GM12878 (cell line): ENCODE results near the gene FIBIN. TPM values are rescaled to one million over a fixed set of nuclear protein-coding genes. Genes with fewer than 3 reads are reported as not detected.

Experiments used
- ATAC-seq: fragments of 200-7000 bp; cut with Tn5 transposase; 3 replicates; pipeline ENCODE4 v1.9.1; 2020; ENCODE audit warnings: mild to moderate bottlenecking, moderate library complexity
- BruUV-seq: library from RNA; stranded (reverse); fragments of 400-500 nt; replicated peaks from 2 replicates; lab custom pipeline; 2021; lab: Mats Ljungman, UMichigan
- CTCF ChIA-PET: fragments of 300-600 bp; sonication (Branson Sonifier 250); formaldehyde crosslinking; extraction: SDS; loops from one replicate; lab custom pipeline; 2021; ENCODE audit warnings: inconsistent platforms; lab: Yijun Ruan, JAX
- POLR2A ChIA-PET: fragments of 350-600 bp; formaldehyde crosslinking; extraction: SDS; loops from one replicate; lab custom pipeline; 2021; ENCODE audit warnings: inconsistent platforms; lab: Charles Lee
- RAD21 ChIA-PET: fragments of 300-600 bp; sonication (Branson Sonifier 250); formaldehyde crosslinking; loops from one replicate; lab custom pipeline; 2023; ENCODE audit warnings: antibody characterized with exemption; ENCODE audit not compliant: unreplicated experiment; lab: Charles Lee
- SMC1A ChIA-PET: fragments of 300-600 bp; sonication (Branson Sonifier 250); formaldehyde crosslinking; loops from one replicate; lab custom pipeline; 2023; ENCODE audit not compliant: unreplicated experiment, uncharacterized antibody; lab: Charles Lee
- DNase-seq: peaks from one replicate; pipeline ENCODE4 v3.0.0-alpha.2; 2011; ENCODE audit warnings: low read depth, low spot score
- FAIRE-seq: peaks from 3 replicates; lab custom pipeline; 2011; peaks lifted over from hg19 to GRCh38; lab: Jason Lieb, UNC
- H2AFZ ChIP-seq: 2 replicates; pipeline ENCODE4 v1.6.0; 2011; ENCODE audit warnings: low read depth, low read length, control low read depth; ENCODE audit not compliant: control insufficient read depth
- H3K27ac ChIP-seq: 2 replicates; pipeline ENCODE4 v1.5.1; 2011; ENCODE audit warnings: control low read depth; ENCODE audit not compliant: control insufficient read depth, insufficient read depth
- H3K27me3 ChIP-seq, 2 experiments: replicated peaks in 1 of 2; 2 replicates each; pipeline versions ENCODE4 v1.6.0 to v1.6.1; 2011; ENCODE audit warnings: low read length in 1 of 2; ENCODE audit not compliant: control insufficient read depth in 2 of 2, insufficient read depth in 2 of 2
- H3K36me3 ChIP-seq, 2 experiments: 2 replicates each; pipeline ENCODE4 v1.5.1; 2011; ENCODE audit warnings: low read length in 1 of 2; ENCODE audit not compliant: control insufficient read depth in 2 of 2, insufficient read depth in 2 of 2
- H3K4me1 ChIP-seq: 2 replicates; pipeline ENCODE4 v1.6.1; 2011; ENCODE audit warnings: mild to moderate bottlenecking, low read length, moderate library complexity, mixed read lengths; ENCODE audit not compliant: control insufficient read depth, insufficient read depth
- H3K4me2 ChIP-seq: 2 replicates; pipeline ENCODE4 v1.6.0; 2011; ENCODE audit warnings: control low read depth; ENCODE audit not compliant: control insufficient read depth, insufficient read depth
- H3K4me3 ChIP-seq: fragments of 200-600 bp; sonication (generic); 2 replicates; pipeline ENCODE4 v1.5.1; 2016
- H3K79me2 ChIP-seq: 2 replicates; pipeline ENCODE4 v1.6.0; 2011; ENCODE audit warnings: low read length; ENCODE audit not compliant: control insufficient read depth, insufficient read depth
- H3K9ac ChIP-seq: 2 replicates; pipeline ENCODE4 v1.8.0; 2011; ENCODE audit warnings: low read length, control low read depth, mixed read lengths; ENCODE audit not compliant: control insufficient read depth, insufficient read depth
- H3K9me3 ChIP-seq: replicated peaks from 3 replicates; pipeline ENCODE4 v1.5.1; 2011; ENCODE audit warnings: mild to moderate bottlenecking, low read length; ENCODE audit not compliant: control insufficient read depth, insufficient read depth
- H4K20me1 ChIP-seq: 2 replicates; pipeline ENCODE4 v1.6.0; 2011; ENCODE audit not compliant: control insufficient read depth, insufficient read depth
- CEBPB ChIP-seq, 2 experiments: fragments of 150-350 bp in 1 of 2; IDR thresholded peaks; 2 replicates each; pipeline ENCODE4 v1.6.1; 2012 to 2014; ENCODE audit warnings: low read depth in 2 of 2, low read length in 2 of 2, borderline replicate concordance in 1 of 2, inconsistent platforms in 1 of 2
- CREB1 ChIP-seq: IDR thresholded peaks from 2 replicates; pipeline ENCODE4 v1.6.1; 2012; ENCODE audit warnings: low read depth, mild to moderate bottlenecking, inconsistent platforms
- PRDM15 ChIP-seq: fragments of 450-650 bp; formaldehyde crosslinking; IDR thresholded peaks from 2 replicates; pipeline ENCODE4 v1.4.0; 2020; ENCODE audit warnings: mild to moderate bottlenecking, moderate library complexity
- SIN3A ChIP-seq: IDR thresholded peaks from 2 replicates; pipeline ENCODE4 v1.6.1; 2012; ENCODE audit warnings: low read depth, low read length, improper control_type of control experiment
- TARDBP ChIP-seq: IDR thresholded peaks from 2 replicates; pipeline ENCODE4 v1.6.1; 2016; ENCODE audit warnings: borderline replicate concordance
- in situ Hi-C: fragments of 300-500 bp; cut with MboI; formaldehyde crosslinking; loops from 9 replicates; pipeline ENCODE4 v1.14.3; 2018; ENCODE audit warnings: mixed read lengths
- intact Hi-C: fragments of 100-400 bp; cut with micrococcal nuclease; formaldehyde crosslinking; loops from one replicate; pipeline ENCODE4 v1.14.2; 2022; ENCODE audit not compliant: unreplicated experiment
- polyA plus RNA-seq, 11 experiments: library from polyadenylated mRNA; depleted of rRNA in 4 of 11; unstranded in 6 of 11; stranded (reverse) in 5 of 11; fragments of >200 nt; fragmentation: Nextera tagmentation in 4 of 11; fragmentation: Illumina TruSeq in 1 of 11; extraction: Ambion mirVana in 4 of 11; extraction: Trizol in 1 of 11; gene quantifications; 1 replicate in 1 of 11; 2 replicates in 10 of 11; pipeline versions ENCODE4 v1.2.1 to v1.2.3, GENCODE V29; 2011 to 2016; ENCODE audit warnings: inconsistent platforms in 2 of 11, missing spikeins in 2 of 11, low read depth in 1 of 11
- total RNA-seq, 4 experiments: library from RNA; depleted of rRNA in 3 of 4; stranded (reverse); fragments of >200 nt in 3 of 4; fragmentation: Illumina TruSeq in 1 of 4; extraction: Trizol in 1 of 4; gene quantifications; 2 replicates each; pipeline versions ENCODE4 v1.2.1 to v1.2.3, GENCODE V29; 2013 to 2021

Gene FIBIN
- total and polyA plus RNA-seq, 10 of the 15 experiments (the other 5 are each of a cell fraction or from before 2014, with no cell fraction given) = not detected

DNA sequence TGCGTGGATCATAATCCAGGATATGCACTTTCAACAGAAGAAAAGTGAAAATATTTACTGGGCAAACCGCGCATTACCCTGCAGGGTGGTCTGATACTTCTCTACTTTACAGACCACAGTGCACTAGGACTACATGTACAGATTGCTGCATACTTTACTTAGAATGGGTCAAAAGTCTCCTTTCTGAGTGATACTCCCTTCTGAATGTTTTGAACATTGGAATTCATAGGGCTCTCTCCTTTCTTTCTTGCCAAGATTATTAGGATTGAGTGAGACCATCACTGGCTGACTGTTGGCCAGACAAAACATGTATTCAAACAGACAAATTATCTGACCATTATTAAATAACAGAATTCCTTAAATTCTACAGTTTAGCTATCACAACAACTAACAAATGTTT lies 6.6 kb upstream of the FIBIN start (continued):
- TF ChIP-seq PRDM15 (CRISPR knock-in tag) = no peak

GRCh38 chr11:26987731-26988130 lies 6.2 kb upstream of the FIBIN start:
- SMC1A ChIA-PET = no interaction called here
- Histone ChIP-seq H3K36me3 (no peaks in the 10 kb centered on the region), H3K4me1 (no peaks in the 10 kb centered on the region), H3K27ac (no peak overlapping the region), H3K9me3 (no peaks in the 10 kb centered on the region), H2AFZ (no peak overlapping the region), H3K79me2 (no peaks in the 10 kb centered on the region), H3K4me2 (no peak overlapping the region), H4K20me1 (no peaks in the 10 kb centered on the region), H3K9ac (no peak overlapping the region), H3K27me3 (no peaks in the 10 kb centered on the region), H3K4me3 (no peak overlapping the region)
- POLR2A ChIA-PET = no interaction called here
- peak; percentile 44 for FAIRE-seq
- no peak for ATAC-seq
- BruUV-seq = no TSS peak
- RAD21 ChIA-PET = no interaction called here
- no peak for DNase-seq
- in situ Hi-C loops (no loop called here), intact Hi-C loops (no loop called here)
- CTCF ChIA-PET = no interaction called here
- no peak for TF ChIP-seq CREB1
- no peak for TF ChIP-seq TARDBP
- TF ChIP-seq SIN3A = no peak
- no peak for TF ChIP-seq CEBPB (IDR thresholded peaks at IDR 0.05; ENCODE audit: borderline replicate concordance in 1 of 2, low read depth in 2 of 2, low read length in 2 of 2)
